Lower leg skin (tissue), 3 donors: ENCODE measurements around the gene PSMD6.

Source experiments
- POLR2A ChIP-seq, 2 donors: fragments of 450-650 bp; IDR thresholded peaks; one replicate each; pipeline ENCODE4 v1.6.1; 2016 to 2017; ENCODE audit warnings: antibody characterized with exemption in 2 of 2, mild to moderate bottlenecking in 1 of 2, moderate library complexity in 1 of 2
- TF ChIP-seq, protein P1 (sequence below), 3 donors: fragments of 450-650 bp; IDR thresholded peaks; one replicate each; pipeline ENCODE4 v1.5.1; 2016; ENCODE audit warnings: antibody characterized with exemption in 3 of 3, mild to moderate bottlenecking in 3 of 3, moderate library complexity in 2 of 3

DNA sequence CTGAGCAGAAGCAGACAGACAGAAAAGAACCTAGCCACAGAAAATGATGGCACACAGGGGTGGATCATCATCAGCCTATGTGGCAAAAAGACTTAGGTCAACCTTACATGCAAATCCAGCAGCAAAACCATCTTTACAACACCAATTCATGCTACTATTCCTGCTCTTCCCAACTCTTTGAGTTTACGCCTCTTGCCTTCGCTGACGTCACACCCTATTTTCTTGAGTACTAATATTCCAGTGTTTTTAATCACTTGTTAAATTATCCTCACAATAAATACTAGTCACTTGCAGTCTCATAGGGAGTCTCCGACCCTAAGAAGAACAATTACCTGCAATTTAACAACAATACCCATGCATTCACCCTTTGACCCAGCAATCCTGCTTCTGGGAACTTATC is 6.0 kb upstream of the PSMD6 start:
- TF ChIP-seq, protein P1, sequence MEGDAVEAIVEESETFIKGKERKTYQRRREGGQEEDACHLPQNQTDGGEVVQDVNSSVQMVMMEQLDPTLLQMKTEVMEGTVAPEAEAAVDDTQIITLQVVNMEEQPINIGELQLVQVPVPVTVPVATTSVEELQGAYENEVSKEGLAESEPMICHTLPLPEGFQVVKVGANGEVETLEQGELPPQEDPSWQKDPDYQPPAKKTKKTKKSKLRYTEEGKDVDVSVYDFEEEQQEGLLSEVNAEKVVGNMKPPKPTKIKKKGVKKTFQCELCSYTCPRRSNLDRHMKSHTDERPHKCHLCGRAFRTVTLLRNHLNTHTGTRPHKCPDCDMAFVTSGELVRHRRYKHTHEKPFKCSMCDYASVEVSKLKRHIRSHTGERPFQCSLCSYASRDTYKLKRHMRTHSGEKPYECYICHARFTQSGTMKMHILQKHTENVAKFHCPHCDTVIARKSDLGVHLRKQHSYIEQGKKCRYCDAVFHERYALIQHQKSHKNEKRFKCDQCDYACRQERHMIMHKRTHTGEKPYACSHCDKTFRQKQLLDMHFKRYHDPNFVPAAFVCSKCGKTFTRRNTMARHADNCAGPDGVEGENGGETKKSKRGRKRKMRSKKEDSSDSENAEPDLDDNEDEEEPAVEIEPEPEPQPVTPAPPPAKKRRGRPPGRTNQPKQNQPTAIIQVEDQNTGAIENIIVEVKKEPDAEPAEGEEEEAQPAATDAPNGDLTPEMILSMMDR (IDR thresholded peaks at IDR 0.05) = no peak
- TF ChIP-seq POLR2A (IDR thresholded peaks at IDR 0.05) = no peak
